H9 (cell line): ENCODE measurements around the gene WDR91. TPM values are rescaled to one million over a fixed set of nuclear protein-coding genes. Genes with fewer than 3 reads are reported as not detected.

Experiments
- DNase-seq: peaks from one replicate; pipeline ENCODE4 v3.0.0-alpha.2; 2017
- H2AFZ ChIP-seq: one replicate; pipeline ENCODE4 v1.6.1; 2013; ENCODE audit warnings: mild to moderate bottlenecking, low read length, control low read depth, moderate library complexity
- H2AK5ac ChIP-seq: 2 replicates; pipeline ENCODE4 v1.6.1; 2013; ENCODE audit warnings: low read length, control low read depth, mixed read lengths; ENCODE audit not compliant: insufficient read length
- H2BK120ac ChIP-seq: one replicate; pipeline ENCODE4 v1.6.1; 2013; ENCODE audit warnings: low read depth, mild to moderate bottlenecking, low read length, control low read depth, inconsistent platforms; ENCODE audit not compliant: poor library complexity, severe bottlenecking
- H2BK12ac ChIP-seq: 2 replicates; pipeline ENCODE4 v1.6.1; 2013; ENCODE audit warnings: low read length, control low read depth, mixed read lengths, low read depth; ENCODE audit not compliant: insufficient read length
- H2BK15ac ChIP-seq: 2 replicates; pipeline ENCODE4 v1.6.1; 2013; ENCODE audit warnings: low read depth, low read length, control low read depth
- H2BK20ac ChIP-seq: one replicate; pipeline ENCODE4 v1.6.1; 2013; ENCODE audit warnings: low read depth, mild to moderate bottlenecking, low read length, control low read depth, inconsistent platforms; ENCODE audit not compliant: poor library complexity, severe bottlenecking
- H2BK5ac ChIP-seq: 2 replicates; pipeline ENCODE4 v1.6.1; 2013; ENCODE audit warnings: low read length, control low read depth, mixed read lengths; ENCODE audit not compliant: insufficient read length
- H3K14ac ChIP-seq: 2 replicates; pipeline ENCODE4 v1.6.1; 2013; ENCODE audit warnings: low read length, control low read depth; ENCODE audit not compliant: insufficient read depth
- H3K18ac ChIP-seq: 2 replicates; pipeline ENCODE4 v1.6.1; 2013; ENCODE audit warnings: low read depth, mild to moderate bottlenecking, mixed read lengths, low read length, control low read depth; ENCODE audit not compliant: insufficient read length
- H3K23ac ChIP-seq: 2 replicates; pipeline ENCODE4 v1.6.1; 2013; ENCODE audit warnings: low read length, control low read depth, mixed read lengths, low read depth; ENCODE audit not compliant: insufficient read length
- H3K23me2 ChIP-seq: 2 replicates; pipeline ENCODE4 v1.6.1; 2013; ENCODE audit warnings: low read depth, mild to moderate bottlenecking, mixed read lengths, low read length, control low read depth; ENCODE audit not compliant: insufficient read length, poor library complexity, severe bottlenecking
- H3K27ac ChIP-seq: 2 replicates; pipeline ENCODE4 v1.5.1; 2013; ENCODE audit warnings: low read length, control low read depth, mixed read lengths, low read depth; ENCODE audit not compliant: insufficient read length
- H3K27me3 ChIP-seq: 2 replicates; pipeline ENCODE4 v1.6.1; 2013; ENCODE audit warnings: low read length, control low read depth, inconsistent platforms; ENCODE audit not compliant: insufficient read depth
- H3K4ac ChIP-seq: 2 replicates; pipeline ENCODE4 v1.6.1; 2013; ENCODE audit warnings: low read depth, mild to moderate bottlenecking, control low read depth, inconsistent platforms, low read length, moderate library complexity
- H3K4me1 ChIP-seq: 2 replicates; pipeline ENCODE4 v1.6.1; 2013; ENCODE audit warnings: low read length, control low read depth, inconsistent platforms; ENCODE audit not compliant: insufficient read depth
- H3K4me2 ChIP-seq: 2 replicates; pipeline ENCODE4 v1.6.1; 2013; ENCODE audit warnings: low read length, control low read depth, mixed read lengths; ENCODE audit not compliant: insufficient read length, insufficient read depth
- H3K56ac ChIP-seq: 2 replicates; pipeline ENCODE4 v1.6.1; 2013; ENCODE audit warnings: low read depth, mild to moderate bottlenecking, mixed read lengths, low read length, control low read depth; ENCODE audit not compliant: insufficient read length
- H3K79me1 ChIP-seq: 2 replicates; pipeline ENCODE4 v1.6.1; 2013; ENCODE audit warnings: low read depth, mild to moderate bottlenecking, moderate library complexity, low read length, control low read depth, inconsistent platforms; ENCODE audit not compliant: insufficient read depth, poor library complexity, severe bottlenecking
- H3K79me2 ChIP-seq: 2 replicates; pipeline ENCODE4 v1.6.1; 2013; ENCODE audit warnings: low read length, control low read depth, inconsistent platforms; ENCODE audit not compliant: insufficient read depth
- H3K9ac ChIP-seq: 2 replicates; pipeline ENCODE4 v1.6.1; 2013; ENCODE audit warnings: low read length, control low read depth, mixed read lengths; ENCODE audit not compliant: insufficient read length; ENCODE audit errors: extremely low read depth
- H3K9me3 ChIP-seq: one replicate; pipeline ENCODE4 v1.6.1; 2013; ENCODE audit warnings: low read depth, low read length, inconsistent platforms; ENCODE audit not compliant: control insufficient read depth
- H3T11ph ChIP-seq: one replicate; pipeline ENCODE4 v1.6.1; 2013; ENCODE audit warnings: mild to moderate bottlenecking, low read length, control low read depth, inconsistent platforms
- H4K20me1 ChIP-seq: one replicate; pipeline ENCODE4 v1.6.1; 2013; ENCODE audit not compliant: control insufficient read depth, insufficient read length, insufficient read depth
- H4K5ac ChIP-seq: 2 replicates; pipeline ENCODE4 v1.6.1; 2013; ENCODE audit warnings: low read depth, mild to moderate bottlenecking, mixed read lengths, low read length, control low read depth; ENCODE audit not compliant: insufficient read length
- H4K8ac ChIP-seq: replicated peaks from 2 replicates; pipeline ENCODE4 v1.6.1; 2013; ENCODE audit warnings: low read length, control low read depth, mixed read lengths, low read depth; ENCODE audit not compliant: insufficient read length
- H4K91ac ChIP-seq: 2 replicates; pipeline ENCODE4 v1.6.1; 2013; ENCODE audit warnings: low read depth, mild to moderate bottlenecking, moderate library complexity, mixed read lengths, low read length, control low read depth; ENCODE audit not compliant: insufficient read length
- H3K27ac Mint-ChIP-seq, 3 experiments: 2 replicates in 2 of 3; 3 replicates in 1 of 3; pipeline ENCODE4 v1.8.0; 2020 to 2021; ENCODE audit warnings: mixed read lengths in 3 of 3, mild to moderate bottlenecking in 1 of 3, moderate library complexity in 1 of 3
- H3K27me3 Mint-ChIP-seq: 2 replicates; pipeline ENCODE4 v1.8.0; 2021; ENCODE audit warnings: low read depth, mild to moderate bottlenecking, moderate library complexity, mixed read lengths
- H3K36me3 Mint-ChIP-seq, 3 experiments: 2 replicates in 2 of 3; 3 replicates in 1 of 3; pipeline ENCODE4 v1.8.0; 2020 to 2021; ENCODE audit warnings: low read depth in 3 of 3, mixed read lengths in 3 of 3; ENCODE audit not compliant: insufficient read depth in 1 of 3
- H3K4me1 Mint-ChIP-seq, 2 experiments: 2 replicates each; pipeline ENCODE4 v1.8.0; 2020; ENCODE audit warnings: mixed read lengths in 2 of 2
- H3K4me3 Mint-ChIP-seq, 2 experiments: 2 replicates in 1 of 2; 3 replicates in 1 of 2; pipeline ENCODE4 v1.8.0; 2020 to 2021; ENCODE audit warnings: mild to moderate bottlenecking in 2 of 2, mixed read lengths in 2 of 2, moderate library complexity in 1 of 2
- H3K9me3 Mint-ChIP-seq, 2 experiments: 2 replicates in 1 of 2; 3 replicates in 1 of 2; pipeline ENCODE4 v1.8.0; 2020; ENCODE audit warnings: mild to moderate bottlenecking in 2 of 2, mixed read lengths in 2 of 2, moderate library complexity in 1 of 2
- WGBS: extraction: QIAGEN DNeasy Blood & Tissue Kit; methylation state at CpG from one replicate; pipeline ENCODE4 v1.1.7; 2013; ENCODE audit warnings: missing lambda C conversion rate, low lambda C conversion rate, mixed read lengths; ENCODE audit not compliant: insufficient read length; ENCODE audit errors: extremely low coverage; 5-methylcytosine and 5-hydroxymethylcytosine counted together
- total RNA-seq: library from RNA; stranded (reverse); gene quantifications from 2 replicates; pipeline ENCODE4 v1.2.1, GENCODE V29; 2021
- TF ChIP-seq, protein P1 (sequence below): fragments of 200-600 bp; sonication (generic); conservative IDR thresholded peaks from 3 replicates; pipeline ENCODE4 v1.8.0; 2021; ENCODE audit warnings: antibody characterized with exemption, mild to moderate bottlenecking

WDR91 gene
- total RNA-seq, 1 experiment from 2014 or later, result 9.4 TPM

DNA sequence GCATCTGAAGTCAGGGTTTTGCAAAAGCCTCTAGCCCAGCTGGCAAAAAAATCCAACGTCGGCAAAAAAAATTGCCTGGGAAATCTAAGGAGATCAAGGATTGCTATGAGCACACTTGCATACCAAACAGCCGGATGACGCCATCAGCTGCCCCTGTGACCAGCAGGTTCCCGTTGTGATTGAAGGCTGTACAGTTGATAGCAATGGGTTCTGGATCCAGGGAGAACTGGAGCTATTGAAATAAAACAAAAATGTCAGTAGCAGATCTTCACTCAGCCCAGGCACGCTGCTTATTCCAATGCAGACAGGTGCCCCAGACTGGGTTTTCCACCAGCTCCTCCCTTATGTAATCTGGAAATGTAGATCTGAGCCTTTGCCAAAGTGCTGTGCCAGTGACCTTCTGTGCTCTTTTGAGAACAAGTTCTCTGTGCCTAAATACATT is 22.1 kb downstream of the WDR91 start:
- no peaks in the 10 kb centered on the region for H4K20me1 ChIP-seq
- no peak overlapping the region for H3K14ac ChIP-seq
- H3K79me2 ChIP-seq, result no peaks in the 10 kb centered on the region
- H3K4me3 Mint-ChIP-seq, result no peak overlapping the region
- no peak overlapping the region for H2AFZ ChIP-seq
- no peak overlapping the region for H2BK15ac ChIP-seq
- no peak overlapping the region for H3K4me2 ChIP-seq
- H3K9ac ChIP-seq, result no peak overlapping the region
- no peak overlapping the region for H4K5ac ChIP-seq
- WGBS, result no CpG with 5 or more reads among the region's 6 CpGs
- H3K23ac ChIP-seq, result no peak overlapping the region
- H3T11ph ChIP-seq, result no peak overlapping the region
- no peaks in the 10 kb centered on the region for H3K4me1 ChIP-seq
- no peaks in the 10 kb centered on the region for H3K4me1 Mint-ChIP-seq
- H3K18ac ChIP-seq, result no peak overlapping the region
- TF ChIP-seq, protein P1, sequence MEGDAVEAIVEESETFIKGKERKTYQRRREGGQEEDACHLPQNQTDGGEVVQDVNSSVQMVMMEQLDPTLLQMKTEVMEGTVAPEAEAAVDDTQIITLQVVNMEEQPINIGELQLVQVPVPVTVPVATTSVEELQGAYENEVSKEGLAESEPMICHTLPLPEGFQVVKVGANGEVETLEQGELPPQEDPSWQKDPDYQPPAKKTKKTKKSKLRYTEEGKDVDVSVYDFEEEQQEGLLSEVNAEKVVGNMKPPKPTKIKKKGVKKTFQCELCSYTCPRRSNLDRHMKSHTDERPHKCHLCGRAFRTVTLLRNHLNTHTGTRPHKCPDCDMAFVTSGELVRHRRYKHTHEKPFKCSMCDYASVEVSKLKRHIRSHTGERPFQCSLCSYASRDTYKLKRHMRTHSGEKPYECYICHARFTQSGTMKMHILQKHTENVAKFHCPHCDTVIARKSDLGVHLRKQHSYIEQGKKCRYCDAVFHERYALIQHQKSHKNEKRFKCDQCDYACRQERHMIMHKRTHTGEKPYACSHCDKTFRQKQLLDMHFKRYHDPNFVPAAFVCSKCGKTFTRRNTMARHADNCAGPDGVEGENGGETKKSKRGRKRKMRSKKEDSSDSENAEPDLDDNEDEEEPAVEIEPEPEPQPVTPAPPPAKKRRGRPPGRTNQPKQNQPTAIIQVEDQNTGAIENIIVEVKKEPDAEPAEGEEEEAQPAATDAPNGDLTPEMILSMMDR, result no peak
- H3K79me1 ChIP-seq, result no peaks in the 10 kb centered on the region
- H3K27me3 Mint-ChIP-seq, result no peaks in the 10 kb centered on the region
- peaks cover 2 to 69% (median 41%) of the 10 kb centered on the region in 3 experiments for H3K36me3 Mint-ChIP-seq
- no peaks in the 10 kb centered on the region for H3K9me3 Mint-ChIP-seq
- DNase-seq, result no peak
- no peak overlapping the region for H3K27ac ChIP-seq
- H4K91ac ChIP-seq, result no peak overlapping the region
- no peak overlapping the region for H4K8ac ChIP-seq
- H3K4ac ChIP-seq, result no peak overlapping the region
- no peak overlapping the region for H3K56ac ChIP-seq
- H3K27me3 ChIP-seq, result no peaks in the 10 kb centered on the region
- no peak overlapping the region for H2BK12ac ChIP-seq
- no peaks in the 10 kb centered on the region for H3K23me2 ChIP-seq
- H2BK120ac ChIP-seq, result no peak overlapping the region
- no peak overlapping the region for H2BK5ac ChIP-seq
- H3K9me3 ChIP-seq, result no peaks in the 10 kb centered on the region
- H2AK5ac ChIP-seq, result no peak overlapping the region
- H3K27ac Mint-ChIP-seq, result no peak overlapping the region
- no peak overlapping the region for H2BK20ac ChIP-seq
